ENCODE measurements around the gene LDLRAD3. TPM values are rescaled to one million over a fixed set of nuclear protein-coding genes. Genes with fewer than 3 reads are reported as not detected.

LDLRAD3 gene
- polyA plus RNA-seq, 3 donors: 7.3 to 14.1 (median 10.4) TPM

- peaks cover 5 to 8% of the 10 kb centered on the region in 2 donors for H3K27me3 ChIP-seq (ENCODE audit: control insufficient read depth in 2 of 2, insufficient read depth in 2 of 2, low read length in 2 of 2)
- H3K9ac ChIP-seq (ENCODE audit: insufficient read depth, low read length, poor library complexity, severe bottlenecking): no peak overlapping the region
- H3K27me3 Mint-ChIP-seq (ENCODE audit: low read depth in 3 of 3): peaks cover 5 to 20% (median 10%) of the 10 kb centered on the region in 3 donors
- no peak overlapping the region for H3K4me3 Mint-ChIP-seq
- no peaks in the 10 kb centered on the region for H3K36me3 Mint-ChIP-seq
- intact Hi-C loops (cut with micrococcal nuclease): no loop called here
- H3K27ac ChIP-seq (ENCODE audit: low read depth in 1 of 2, low read length in 2 of 2): no peak overlapping the region
- no peaks in the 10 kb centered on the region for H3K79me2 ChIP-seq (ENCODE audit: insufficient read depth, low read length)
- peaks cover 1 to 14% (median 3%) of the 10 kb centered on the region in 7 donors for H3K9me3 Mint-ChIP-seq
- no peak for DNase-seq
- H3K4me2 ChIP-seq (replicated peaks; ENCODE audit: extremely low read depth, low read length, poor library complexity, severe bottlenecking): no peak overlapping the region
- no peak overlapping the region for H2AFZ ChIP-seq (ENCODE audit: insufficient read depth, low read depth, low read length, poor library complexity, severe bottlenecking)
- no peak overlapping the region for H3K27ac Mint-ChIP-seq
- no peaks in the 10 kb centered on the region for H4K20me1 ChIP-seq (ENCODE audit: insufficient read depth, low read length)
- TF ChIP-seq CTCF (IDR thresholded peaks at IDR 0.05): no peak
- H3K9me3 ChIP-seq (replicated peaks in 1 of 2; ENCODE audit: control insufficient read depth in 1 of 2, insufficient read depth in 1 of 2, low read length in 2 of 2): peaks cover 0 to 4% of the 10 kb centered on the region in 2 donors
- H3K4me1 Mint-ChIP-seq: peaks cover 10% of the 10 kb centered on the region
- no peak overlapping the region for H3K4me3 ChIP-seq (replicated peaks in 1 of 3; ENCODE audit: low read depth in 2 of 3, low read length in 3 of 3)
- peaks cover 0 to 6% of the 10 kb centered on the region in 2 donors for H3K4me1 ChIP-seq (ENCODE audit: control insufficient read depth in 1 of 2, insufficient read depth in 2 of 2, low read length in 2 of 2)
- no CpG with 5 or more reads among the region's 2 CpGs for WGBS (ENCODE audit: insufficient coverage)
- no peaks in the 10 kb centered on the region for H3K36me3 ChIP-seq (replicated peaks in 1 of 2; ENCODE audit: control insufficient read depth in 1 of 2, insufficient read depth in 2 of 2, low read length in 2 of 2)
Measured at GRCh38 chr11:36251823-36252222, 308.0 kb downstream of the LDLRAD3 start.

DNA sequence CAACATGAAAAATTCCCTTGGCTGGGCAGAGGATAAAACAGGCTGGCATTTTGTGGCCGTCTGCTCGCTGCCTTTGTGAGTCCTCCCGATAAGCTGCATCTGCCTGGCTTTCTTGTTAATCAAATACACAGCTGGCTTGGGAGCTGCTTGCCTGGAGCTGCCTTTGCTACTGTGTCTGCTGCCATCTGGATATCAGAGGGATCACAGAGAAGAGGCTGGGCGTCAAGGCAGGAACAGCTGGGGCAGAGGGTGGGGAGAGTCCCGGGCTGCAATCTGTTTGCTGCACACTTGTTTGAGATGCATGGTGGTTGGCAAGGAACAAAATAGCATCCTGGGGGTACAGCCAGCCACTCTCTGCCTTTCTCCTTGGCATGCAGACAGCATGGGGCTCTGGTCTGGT is 309.4 kb downstream of the LDLRAD3 start:
- intact Hi-C loops (cut with micrococcal nuclease): no loop called here
- WGBS (ENCODE audit: insufficient coverage): 71% methylated on average over 3 of the region's 5 CpGs
- Mint-ChIP-seq H3K27me3 (ENCODE audit: low read depth in 3 of 3) (peaks cover 9 to 23% (median 11%) of the 10 kb centered on the region in 3 donors), H3K4me1 (peaks cover 8% of the 10 kb centered on the region), H3K4me3 (no peak overlapping the region), H3K27ac (no peak overlapping the region), H3K36me3 (no peaks in the 10 kb centered on the region), H3K9me3 (peaks cover 1 to 14% (median 3%) of the 10 kb centered on the region in 7 donors)
- TF ChIP-seq CTCF (IDR thresholded peaks at IDR 0.05): no peak
- no peak overlapping the region for H3K9ac ChIP-seq (ENCODE audit: insufficient read depth, low read length, poor library complexity, severe bottlenecking)
- no peak overlapping the region for H3K4me3 ChIP-seq (replicated peaks in 1 of 3; ENCODE audit: low read depth in 2 of 3, low read length in 3 of 3)
- no peaks in the 10 kb centered on the region for H3K27me3 ChIP-seq (ENCODE audit: control insufficient read depth in 2 of 2, insufficient read depth in 2 of 2, low read length in 2 of 2)
- H4K20me1 ChIP-seq (ENCODE audit: insufficient read depth, low read length): no peaks in the 10 kb centered on the region
- no peak overlapping the region for H3K4me2 ChIP-seq (replicated peaks; ENCODE audit: extremely low read depth, low read length, poor library complexity, severe bottlenecking)
- no peaks in the 10 kb centered on the region for H3K36me3 ChIP-seq (replicated peaks in 1 of 2; ENCODE audit: control insufficient read depth in 1 of 2, insufficient read depth in 2 of 2, low read length in 2 of 2)
- DNase-seq: no peak
- H3K4me1 ChIP-seq (ENCODE audit: control insufficient read depth in 1 of 2, insufficient read depth in 2 of 2, low read length in 2 of 2): peaks cover 0 to 5% of the 10 kb centered on the region in 2 donors
- H3K9me3 ChIP-seq (replicated peaks in 1 of 2; ENCODE audit: control insufficient read depth in 1 of 2, insufficient read depth in 1 of 2, low read length in 2 of 2): peaks cover 0 to 4% of the 10 kb centered on the region in 2 donors
- no peak overlapping the region for H2AFZ ChIP-seq (ENCODE audit: insufficient read depth, low read depth, low read length, poor library complexity, severe bottlenecking)
- no peak overlapping the region for H3K27ac ChIP-seq (ENCODE audit: low read depth in 1 of 2, low read length in 2 of 2)
- no peaks in the 10 kb centered on the region for H3K79me2 ChIP-seq (ENCODE audit: insufficient read depth, low read length)
